GM12801 (cell line): ENCODE results near the gene PYGM.

Experiments
- TF ChIP-seq, protein P1 (sequence below): IDR thresholded peaks from one replicate; pipeline ENCODE4 v1.5.1; 2011; ENCODE audit warnings: control low read depth; ENCODE audit not compliant: insufficient read length; ENCODE audit errors: extremely low read depth

The PYGM gene

DNA sequence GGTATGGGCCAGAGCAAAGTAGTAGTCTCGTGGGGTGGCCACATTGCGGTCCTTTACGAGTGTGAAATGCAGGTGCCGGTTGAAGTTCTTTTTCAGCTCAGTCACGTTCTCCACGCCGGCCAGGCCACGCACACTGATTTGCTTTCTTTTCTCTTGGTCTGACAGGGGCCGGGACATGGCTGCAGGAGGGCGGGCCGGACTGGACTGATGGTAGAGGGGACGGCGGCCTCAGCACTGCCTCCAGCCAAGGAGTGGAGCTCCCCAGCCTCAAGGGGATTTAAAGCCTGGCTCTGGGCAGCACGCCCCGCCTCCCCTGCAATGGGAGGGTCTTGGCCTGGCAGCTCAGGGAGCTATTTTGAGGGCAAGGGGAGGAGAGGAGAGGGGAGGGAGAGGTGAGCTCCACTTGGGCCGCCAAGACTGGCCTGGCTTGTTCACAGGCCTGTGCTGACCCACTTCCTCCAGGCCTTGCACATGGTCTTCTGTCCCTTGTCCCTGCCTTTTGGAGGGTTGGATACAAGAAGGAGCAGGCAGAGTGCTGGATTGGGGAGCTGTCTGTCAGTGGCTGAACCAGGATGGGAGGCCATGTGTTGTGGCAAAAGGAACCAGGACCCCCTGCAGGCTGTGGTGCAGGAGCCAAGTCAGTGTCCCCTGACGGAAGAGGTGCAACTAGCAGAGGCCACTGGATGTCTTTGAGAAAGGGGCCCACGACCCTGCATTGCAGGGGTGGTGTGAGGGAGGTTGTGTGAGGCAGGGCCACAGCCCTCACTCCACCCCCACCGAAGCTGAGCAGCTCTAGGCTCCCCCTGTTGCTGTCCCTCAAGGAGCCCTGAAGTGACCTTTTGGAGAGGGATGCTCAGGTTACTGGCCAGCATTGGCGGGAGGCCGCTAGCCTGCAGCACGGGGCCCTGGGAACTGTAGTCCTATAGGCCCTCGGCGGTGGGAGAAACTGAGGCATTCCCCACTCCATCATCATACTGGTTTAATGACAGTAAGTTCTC, at the start of gene PYGM:
Gene PYGM (minus strand): TSS at position 253 of the 998 bp plus-strand sequence. CDS start 76 bp downstream, at position 177.
- TF ChIP-seq, protein P1, sequence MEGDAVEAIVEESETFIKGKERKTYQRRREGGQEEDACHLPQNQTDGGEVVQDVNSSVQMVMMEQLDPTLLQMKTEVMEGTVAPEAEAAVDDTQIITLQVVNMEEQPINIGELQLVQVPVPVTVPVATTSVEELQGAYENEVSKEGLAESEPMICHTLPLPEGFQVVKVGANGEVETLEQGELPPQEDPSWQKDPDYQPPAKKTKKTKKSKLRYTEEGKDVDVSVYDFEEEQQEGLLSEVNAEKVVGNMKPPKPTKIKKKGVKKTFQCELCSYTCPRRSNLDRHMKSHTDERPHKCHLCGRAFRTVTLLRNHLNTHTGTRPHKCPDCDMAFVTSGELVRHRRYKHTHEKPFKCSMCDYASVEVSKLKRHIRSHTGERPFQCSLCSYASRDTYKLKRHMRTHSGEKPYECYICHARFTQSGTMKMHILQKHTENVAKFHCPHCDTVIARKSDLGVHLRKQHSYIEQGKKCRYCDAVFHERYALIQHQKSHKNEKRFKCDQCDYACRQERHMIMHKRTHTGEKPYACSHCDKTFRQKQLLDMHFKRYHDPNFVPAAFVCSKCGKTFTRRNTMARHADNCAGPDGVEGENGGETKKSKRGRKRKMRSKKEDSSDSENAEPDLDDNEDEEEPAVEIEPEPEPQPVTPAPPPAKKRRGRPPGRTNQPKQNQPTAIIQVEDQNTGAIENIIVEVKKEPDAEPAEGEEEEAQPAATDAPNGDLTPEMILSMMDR, result no peak

GRCh38 chr11:64805481-64805880, 45.7 kb upstream of the PYGM start:
- TF ChIP-seq, protein P1, result no peak

GRCh38 chr11:64804346-64805210, 44.8 kb upstream of the PYGM start:
- TF ChIP-seq, protein P1, result no peak

DNA sequence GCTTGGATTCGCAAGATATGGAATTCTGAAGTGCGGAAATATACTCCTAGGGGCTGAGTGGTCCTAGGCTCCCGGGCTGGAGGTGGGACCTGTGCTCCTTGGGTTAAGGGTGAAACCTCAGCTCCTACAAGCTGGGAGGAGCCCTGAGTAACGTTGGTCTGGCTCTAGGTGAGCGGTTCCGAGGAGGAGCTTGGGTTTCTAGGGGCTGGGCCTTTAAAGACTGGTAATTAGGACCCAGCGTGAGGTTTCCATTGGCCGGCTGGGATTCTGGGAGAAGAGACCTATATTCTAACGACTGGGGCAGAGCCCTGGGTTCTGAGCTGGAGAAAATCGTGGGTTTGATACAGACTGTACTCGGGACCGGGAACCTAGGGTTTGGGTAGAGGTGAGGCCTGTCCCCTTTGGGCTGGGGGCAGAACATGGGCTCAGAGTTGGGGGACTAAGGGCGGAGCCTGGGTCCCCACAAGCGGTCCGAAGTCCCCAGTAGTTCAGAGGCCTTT, 44.1 kb upstream of the PYGM start:
- TF ChIP-seq, protein P1, result no peak

DNA sequence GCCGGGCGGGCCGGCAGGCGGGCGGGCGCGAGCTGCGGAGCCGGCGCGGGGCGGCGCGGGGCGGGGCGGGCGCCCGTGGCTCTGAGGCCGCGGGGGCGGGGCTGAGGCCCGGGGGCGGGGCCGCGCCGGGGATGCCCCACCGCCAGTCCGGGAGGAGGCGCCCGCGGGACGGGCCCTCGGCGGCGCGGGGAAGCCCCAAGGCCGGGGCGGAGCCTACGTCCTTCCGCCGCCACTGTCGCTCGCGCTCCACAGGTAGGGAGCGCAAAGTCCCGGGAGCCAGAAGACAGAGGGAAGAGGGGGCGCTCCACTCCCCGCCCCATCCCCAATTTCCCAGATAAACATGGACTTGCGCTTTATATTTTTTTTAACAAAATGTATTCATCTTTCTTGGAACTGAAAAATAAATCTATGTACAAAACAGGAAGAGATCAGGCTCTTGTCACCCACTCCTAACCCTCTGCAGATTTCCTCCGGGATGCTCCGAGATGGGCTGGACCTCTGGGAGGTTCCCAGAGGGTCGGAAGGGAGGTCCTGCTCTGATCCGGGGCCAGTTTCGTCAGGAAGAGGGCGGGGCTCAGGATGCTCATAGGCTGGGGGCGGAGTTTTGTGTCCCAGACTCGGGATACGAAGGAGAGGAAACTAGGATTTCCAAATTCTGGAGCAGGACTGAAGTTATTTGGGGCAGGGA, 43.5 kb upstream of the PYGM start, which contains the start of gene MAP4K2:
Gene MAP4K2 (minus strand): TSS at position 57 of the 688 bp plus-strand sequence. CDS start 65 bp downstream, outside the sequence.
- TF ChIP-seq, protein P1, result no peak

DNA sequence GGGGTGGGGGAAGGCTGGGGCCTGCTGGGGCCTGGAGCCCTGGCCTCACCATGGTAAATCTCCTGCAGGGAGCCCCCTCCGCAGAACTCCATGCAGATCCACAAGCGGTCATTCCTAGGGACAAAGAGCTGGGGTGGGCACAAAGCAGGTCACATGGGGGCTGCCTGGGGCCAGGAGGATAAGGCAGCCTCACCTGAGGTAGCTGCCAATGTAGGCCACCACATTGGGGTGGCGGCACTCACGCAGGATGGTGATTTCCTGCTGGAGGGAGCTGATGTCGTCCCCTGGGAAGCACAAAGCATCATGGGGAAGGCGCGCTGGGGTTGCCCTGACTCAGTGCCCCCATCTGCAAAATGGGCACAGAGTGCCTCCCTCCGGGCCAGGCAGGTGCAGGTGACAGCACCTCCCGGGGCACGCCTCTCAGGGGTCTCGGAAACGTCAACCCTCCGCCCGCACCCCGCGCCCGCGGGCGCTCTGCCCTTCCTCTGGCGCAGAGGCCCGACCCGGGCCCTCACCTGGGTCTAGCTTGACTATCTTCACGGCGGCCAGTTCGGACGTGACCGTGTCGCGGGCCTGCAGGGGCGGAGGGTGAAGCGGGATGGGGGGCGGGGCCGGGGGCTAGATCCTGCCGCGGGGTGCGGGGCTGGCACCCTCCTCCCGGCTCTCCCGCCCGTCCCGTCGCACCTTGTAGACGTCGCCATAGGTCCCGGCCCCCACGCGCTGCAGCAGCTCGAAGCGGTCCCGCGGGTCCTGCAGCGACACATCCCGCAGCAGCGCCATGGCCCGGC, 42.8 kb upstream of the PYGM start:
- TF ChIP-seq, protein P1, result no peak
